Endodermal cell (in vitro differentiated cells): Measurements from ENCODE around the gene RPP21. TPM values are rescaled to one million over a fixed set of nuclear protein-coding genes. Genes with fewer than 3 reads are reported as not detected.

ENCODE experiments used
- DNase-seq: peaks from one replicate; pipeline ENCODE4 v3.0.0-alpha.2; 2017
- H3K27ac ChIP-seq: 2 replicates; pipeline ENCODE4 v1.5.1; 2013; ENCODE audit warnings: mild to moderate bottlenecking, low read depth, low read length, moderate library complexity
- H3K27me3 ChIP-seq: 2 replicates; pipeline ENCODE4 v1.6.1; 2013; ENCODE audit warnings: mild to moderate bottlenecking, low read length, moderate library complexity; ENCODE audit not compliant: insufficient read depth, control insufficient read depth, poor library complexity, severe bottlenecking
- H3K36me3 ChIP-seq: 2 replicates; pipeline ENCODE4 v1.7.0; 2013; ENCODE audit warnings: mild to moderate bottlenecking, low read length, moderate library complexity; ENCODE audit not compliant: control insufficient read depth, insufficient read depth
- H3K4me1 ChIP-seq: one replicate; pipeline ENCODE4 v1.7.0; 2013; ENCODE audit warnings: low read length; ENCODE audit not compliant: control insufficient read depth, insufficient read depth
- H3K4me3 ChIP-seq: 2 replicates; pipeline ENCODE4 v1.5.1; 2013; ENCODE audit warnings: mild to moderate bottlenecking, low read length, moderate library complexity
- H3K9ac ChIP-seq: 2 replicates; pipeline ENCODE4 v1.6.1; 2013; ENCODE audit warnings: mild to moderate bottlenecking, low read length, moderate library complexity; ENCODE audit not compliant: poor library complexity, severe bottlenecking; ENCODE audit errors: extremely low read depth
- H3K9me3 ChIP-seq: 2 replicates; pipeline ENCODE4 v1.6.1; 2013; ENCODE audit warnings: mild to moderate bottlenecking, low read length, moderate library complexity; ENCODE audit not compliant: control insufficient read depth
- H3K27ac Mint-ChIP-seq: 2 replicates; pipeline ENCODE4 v1.8.0; 2020; ENCODE audit warnings: mixed read lengths
- H3K27me3 Mint-ChIP-seq: 2 replicates; pipeline ENCODE4 v1.8.0; 2021; ENCODE audit warnings: mild to moderate bottlenecking, mixed read lengths; ENCODE audit not compliant: insufficient read depth
- H3K36me3 Mint-ChIP-seq: 2 replicates; pipeline ENCODE4 v1.8.0; 2020; ENCODE audit warnings: low read depth, mixed read lengths
- H3K4me1 Mint-ChIP-seq: 2 replicates; pipeline ENCODE4 v1.8.0; 2020; ENCODE audit warnings: mixed read lengths
- H3K4me3 Mint-ChIP-seq: 2 replicates; pipeline ENCODE4 v1.8.0; 2020; ENCODE audit warnings: mild to moderate bottlenecking, moderate library complexity, mixed read lengths
- H3K9me3 Mint-ChIP-seq: 2 replicates; pipeline ENCODE4 v1.8.0; 2020; ENCODE audit warnings: mild to moderate bottlenecking, mixed read lengths
- CTCF ChIP-seq: fragments of 200-600 bp; sonication (generic); conservative IDR thresholded peaks from 2 replicates; pipeline ENCODE4 v1.5.0; 2021; ENCODE audit warnings: antibody characterized with exemption, mild to moderate bottlenecking
- WGBS, 2 experiments: methylation state at CpG; one replicate each; pipeline versions ENCODE4 v1.1.5 to v1.1.7; 2013; ENCODE audit warnings: missing lambda C conversion rate in 2 of 2, mixed read lengths in 1 of 2; ENCODE audit not compliant: insufficient coverage in 1 of 2, insufficient read length in 1 of 2; 5-methylcytosine and 5-hydroxymethylcytosine counted together
- total RNA-seq, 2 donors: library from RNA; stranded (reverse); fragmentation: NEBNext Ultra II Directional in 1 of 2; extraction: Animal tissue kit (Norgen Biotek cat#: 25700) in 1 of 2; gene quantifications; 2 replicates in 1 of 2; 3 replicates in 1 of 2; pipeline ENCODE4 v1.2.1, GENCODE V29; 2021

RPP21 gene
- total RNA-seq, 2 donors from 2014 or later: 52.2 to 59.7 TPM

GRCh38 chr6:30328397-30328796, 16.6 kb upstream of the RPP21 start:
- no peak overlapping the region for H3K27ac Mint-ChIP-seq
- H3K36me3 ChIP-seq: peaks cover 47% of the 10 kb centered on the region

DNA sequence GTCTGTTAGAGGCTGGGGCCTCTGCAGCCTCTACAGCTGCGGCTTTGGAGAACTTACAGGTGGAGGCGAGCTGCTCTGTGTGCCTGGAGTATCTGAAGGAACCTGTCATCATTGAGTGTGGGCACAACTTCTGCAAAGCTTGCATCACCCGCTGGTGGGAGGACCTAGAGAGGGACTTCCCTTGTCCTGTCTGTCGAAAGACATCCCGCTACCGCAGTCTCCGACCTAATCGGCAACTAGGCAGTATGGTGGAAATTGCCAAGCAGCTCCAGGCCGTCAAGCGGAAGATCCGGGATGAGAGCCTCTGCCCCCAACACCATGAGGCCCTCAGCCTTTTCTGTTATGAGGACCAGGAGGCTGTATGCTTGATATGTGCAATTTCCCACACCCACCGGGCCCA, 15.6 kb upstream of the RPP21 start:
- H3K4me1 Mint-ChIP-seq: peaks cover 15% of the 10 kb centered on the region
- H3K27me3 ChIP-seq: no peaks in the 10 kb centered on the region
- WGBS, 2 experiments: 94% methylated on average over 12 of the region's 12 CpGs
- no peak for DNase-seq
- peaks cover 4% of the 10 kb centered on the region for H3K4me1 ChIP-seq
- H3K27ac ChIP-seq: no peak overlapping the region
- H3K9me3 Mint-ChIP-seq: no peaks in the 10 kb centered on the region
- H3K36me3 Mint-ChIP-seq: peaks cover 37% of the 10 kb centered on the region
- H3K27me3 Mint-ChIP-seq: no peaks in the 10 kb centered on the region
- no peak for TF ChIP-seq CTCF
- H3K27ac Mint-ChIP-seq: no peak overlapping the region
- H3K36me3 ChIP-seq: peaks cover 53% of the 10 kb centered on the region
- no peaks in the 10 kb centered on the region for H3K9me3 ChIP-seq
- H3K9ac ChIP-seq: no peak overlapping the region
- H3K4me3 ChIP-seq: no peak overlapping the region
- no peak overlapping the region for H3K4me3 Mint-ChIP-seq

More at GRCh38 chr6:30328397-30328796, 16.6 kb upstream of the RPP21 start:
- DNase-seq: no peak
- no peak overlapping the region for H3K9ac ChIP-seq
- H3K9me3 Mint-ChIP-seq: no peaks in the 10 kb centered on the region
- H3K4me1 Mint-ChIP-seq: peaks cover 20% of the 10 kb centered on the region
- H3K4me3 Mint-ChIP-seq: peak overlapping the region; percentile 84
- TF ChIP-seq CTCF: no peak
- H3K27me3 Mint-ChIP-seq: no peaks in the 10 kb centered on the region
- H3K27me3 ChIP-seq: no peaks in the 10 kb centered on the region
- H3K4me3 ChIP-seq: no peak overlapping the region
- no peaks in the 10 kb centered on the region for H3K9me3 ChIP-seq
- peaks cover 29% of the 10 kb centered on the region for H3K36me3 Mint-ChIP-seq
- peaks cover 4% of the 10 kb centered on the region for H3K4me1 ChIP-seq
- H3K27ac ChIP-seq: no peak overlapping the region

DNA sequence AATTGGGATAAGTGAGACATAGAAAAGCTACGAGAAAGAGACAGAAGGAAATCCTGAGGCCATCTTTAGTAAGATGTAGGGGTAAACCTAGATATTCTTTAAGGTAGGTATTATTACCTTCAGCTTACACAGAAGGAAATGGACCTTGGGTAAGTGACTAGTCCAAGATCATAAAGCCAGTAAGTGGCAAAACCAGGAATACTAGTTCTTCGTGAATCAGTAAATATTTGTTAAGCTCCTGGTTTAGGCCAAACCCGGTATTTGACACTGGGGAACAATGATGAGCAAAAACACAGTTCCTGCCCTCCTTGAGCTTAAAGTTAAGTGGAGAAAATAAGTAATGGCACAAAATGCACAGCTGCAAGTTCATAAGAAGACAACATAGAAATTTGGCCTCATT, 13.0 kb upstream of the RPP21 start:
- no peak overlapping the region for H3K27ac ChIP-seq
- no peak overlapping the region for H3K27ac Mint-ChIP-seq
- H3K4me1 ChIP-seq: peaks cover 4% of the 10 kb centered on the region
- WGBS, 2 experiments: 92 to 100% methylated on average over 2 to 3 of the region's 3 CpGs
- H3K4me3 ChIP-seq: no peak overlapping the region
- no peak for DNase-seq
- H3K36me3 ChIP-seq: peaks cover 71% of the 10 kb centered on the region
- H3K9me3 Mint-ChIP-seq: no peaks in the 10 kb centered on the region
- no peak overlapping the region for H3K4me3 Mint-ChIP-seq
- no peaks in the 10 kb centered on the region for H3K27me3 ChIP-seq
- no peaks in the 10 kb centered on the region for H3K9me3 ChIP-seq
- no peaks in the 10 kb centered on the region for H3K27me3 Mint-ChIP-seq
- TF ChIP-seq CTCF: no peak
- H3K4me1 Mint-ChIP-seq: peaks cover 6% of the 10 kb centered on the region
- peaks cover 59% of the 10 kb centered on the region for H3K36me3 Mint-ChIP-seq
- H3K9ac ChIP-seq: no peak overlapping the region
